NCI-H128 (cell line): ENCODE measurements around the gene FAM200C.
"Not testable (repeated sequence)": the region's sequence is repeated elsewhere in the genome, so short reads cannot be mapped to it uniquely, and the experiment has no call there.

Experiments used
- DNase-seq: peaks from one replicate; lab custom pipeline; 2025; ENCODE audit not compliant: unreplicated experiment; lab: John Stamatoyannopoulos, UW

FAM200C gene

DNA sequence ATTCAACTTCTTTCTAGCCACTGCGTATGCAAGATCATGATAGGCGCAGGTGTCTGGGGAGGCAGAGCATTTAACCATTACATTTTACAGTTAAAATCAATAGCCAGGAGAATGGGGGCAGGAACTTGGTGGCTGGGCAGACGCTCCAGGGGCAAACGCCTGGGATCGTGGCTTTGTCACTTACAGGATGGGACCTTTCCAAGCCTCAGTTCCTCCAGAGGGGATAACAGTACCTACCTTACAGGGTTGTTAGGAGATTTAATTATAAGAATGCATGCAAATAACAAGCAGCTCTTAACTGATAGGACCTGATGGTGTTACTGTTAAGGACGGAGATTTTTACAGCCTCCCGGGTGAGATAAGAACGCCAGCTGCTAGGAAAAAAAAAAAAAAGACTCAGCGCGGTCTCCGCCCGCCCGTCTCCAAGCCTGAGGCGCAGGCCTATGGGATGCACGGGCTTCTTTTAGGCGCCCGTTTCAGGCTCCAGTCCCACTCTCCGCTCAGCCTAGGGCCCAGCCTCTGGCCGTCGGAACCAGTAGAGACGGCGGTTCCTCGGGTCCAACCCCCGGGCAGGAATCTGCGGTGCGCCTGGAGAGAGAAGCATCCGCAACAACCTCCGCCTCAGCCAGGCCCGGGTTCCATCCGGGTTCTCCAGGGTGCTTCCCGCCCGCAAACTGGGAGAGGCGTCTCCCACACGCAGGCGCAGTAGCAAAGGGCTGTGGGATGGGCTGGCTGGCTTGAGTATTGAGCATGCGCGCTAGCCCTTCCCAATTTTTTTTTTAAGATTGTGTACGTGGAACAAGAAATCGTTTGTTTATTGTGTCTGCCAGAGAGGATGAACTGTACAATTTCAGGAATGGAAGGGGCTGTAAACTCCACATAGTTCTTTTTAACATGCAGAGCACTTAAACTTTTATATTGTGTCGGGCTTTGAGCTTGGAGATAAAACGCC lies at the start of gene FAM200C:
TSS of gene FAM200C (minus strand) at position 653 of the 952 bp plus-strand sequence. CDS start 4,564 bp downstream, outside the sequence.
- DNase-seq, result peak; percentile 72

DNA sequence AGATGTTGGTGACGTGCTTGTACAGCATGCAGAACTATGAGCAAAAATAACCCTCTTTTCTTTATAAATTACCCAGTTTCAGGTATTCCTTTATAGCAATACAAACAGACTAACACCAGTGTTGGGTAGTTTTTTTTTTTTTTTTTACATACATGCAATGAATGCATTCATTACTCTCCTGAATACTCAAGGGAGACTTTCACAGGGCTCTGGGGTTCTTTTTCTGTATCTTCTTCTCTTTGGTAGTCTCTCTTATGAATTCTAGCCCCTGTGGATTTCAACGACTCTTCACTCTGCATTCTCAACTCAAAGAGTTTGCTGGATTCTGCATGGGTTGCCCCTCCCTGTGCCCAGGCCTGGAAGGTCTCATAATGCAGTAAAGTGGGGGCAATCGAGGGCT lies 49.6 kb upstream of the FAM200C start:
- DNase-seq, result no peak

DNA sequence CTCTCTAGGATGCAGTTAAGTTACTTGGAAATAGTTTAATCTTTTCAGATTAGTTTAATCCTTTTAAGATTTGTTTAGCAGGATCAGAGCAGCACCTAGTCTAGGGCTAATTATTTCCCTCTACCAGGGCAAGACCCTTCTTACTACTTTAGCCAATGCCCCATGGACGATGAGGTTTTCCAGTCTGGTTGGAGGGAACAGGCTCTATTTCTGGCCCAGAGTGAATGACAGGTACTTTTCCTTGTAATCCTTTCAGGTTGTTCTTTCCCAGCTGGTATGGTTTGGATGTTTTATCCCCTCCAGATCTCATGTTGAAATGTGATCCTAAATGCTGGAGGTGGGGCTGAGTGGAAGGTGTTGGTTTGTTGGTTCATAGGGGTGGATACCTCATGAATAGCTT lies 49.0 kb upstream of the FAM200C start:
- DNase-seq, result no peak

GRCh38 chr5:160445751-160446150 lies 45.9 kb upstream of the FAM200C start:
- no peak for DNase-seq

- DNase-seq, result no peak
Measured at GRCh38 chr5:160445132-160445531, 45.3 kb upstream of the FAM200C start.

GRCh38 chr5:160444407-160444806 lies 44.6 kb upstream of the FAM200C start:
- DNase-seq, result no peak

- no peak for DNase-seq
Measured at GRCh38 chr5:160442824-160443431, 43.1 kb upstream of the FAM200C start.

- no peak for DNase-seq
Measured at GRCh38 chr5:160441311-160441781, 41.5 kb upstream of the FAM200C start.

GRCh38 chr5:160439205-160439600 lies 39.3 kb upstream of the FAM200C start:
- DNase-seq, result peak; percentile 40

- no peak for DNase-seq
Measured at GRCh38 chr5:160438316-160439204, 38.7 kb upstream of the FAM200C start.

DNA sequence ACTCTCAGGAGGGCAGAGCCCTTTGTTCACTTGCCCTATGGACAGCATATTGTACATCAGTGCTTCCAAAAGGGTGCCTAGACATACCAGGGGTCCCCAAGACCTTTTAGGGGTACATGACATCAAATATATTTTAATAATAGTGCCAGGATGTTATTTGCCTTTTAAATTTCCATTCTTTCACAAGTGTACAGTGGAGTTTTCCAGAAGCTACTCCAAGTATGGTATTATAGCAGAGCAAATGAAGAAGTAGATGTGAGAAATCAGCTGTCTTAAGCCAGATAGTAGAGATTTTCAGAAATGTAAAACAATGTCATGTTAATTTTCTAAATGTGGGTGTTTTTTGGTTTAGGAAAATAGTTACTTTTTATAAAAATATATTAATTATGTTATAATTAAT lies 37.4 kb upstream of the FAM200C start:
- no peak for DNase-seq

GRCh38 chr5:160436661-160437060 lies 36.8 kb upstream of the FAM200C start:
- not testable (repeated sequence) for DNase-seq

DNA sequence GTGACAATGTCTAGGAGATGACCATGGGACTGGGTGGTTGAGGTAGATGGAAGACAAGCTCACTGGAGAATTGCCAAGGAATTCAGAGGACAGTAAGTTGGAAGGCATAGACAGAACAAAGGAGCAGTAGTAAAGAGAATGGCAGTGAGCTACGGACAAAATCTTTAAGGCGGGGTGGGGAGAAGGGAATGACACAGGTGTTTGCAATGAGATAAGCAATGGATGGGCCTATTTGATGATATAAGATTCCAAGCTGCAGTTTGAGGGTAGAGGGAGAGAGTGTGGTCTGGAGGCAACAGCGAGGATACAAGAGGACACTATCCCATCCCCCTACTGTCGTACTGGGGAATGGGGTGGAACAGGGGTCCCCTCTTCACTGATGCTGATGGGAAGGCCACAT lies 36.2 kb upstream of the FAM200C start:
- DNase-seq, result no peak

GRCh38 chr5:160435532-160435931 lies 35.7 kb upstream of the FAM200C start:
- DNase-seq, result no peak

DNA sequence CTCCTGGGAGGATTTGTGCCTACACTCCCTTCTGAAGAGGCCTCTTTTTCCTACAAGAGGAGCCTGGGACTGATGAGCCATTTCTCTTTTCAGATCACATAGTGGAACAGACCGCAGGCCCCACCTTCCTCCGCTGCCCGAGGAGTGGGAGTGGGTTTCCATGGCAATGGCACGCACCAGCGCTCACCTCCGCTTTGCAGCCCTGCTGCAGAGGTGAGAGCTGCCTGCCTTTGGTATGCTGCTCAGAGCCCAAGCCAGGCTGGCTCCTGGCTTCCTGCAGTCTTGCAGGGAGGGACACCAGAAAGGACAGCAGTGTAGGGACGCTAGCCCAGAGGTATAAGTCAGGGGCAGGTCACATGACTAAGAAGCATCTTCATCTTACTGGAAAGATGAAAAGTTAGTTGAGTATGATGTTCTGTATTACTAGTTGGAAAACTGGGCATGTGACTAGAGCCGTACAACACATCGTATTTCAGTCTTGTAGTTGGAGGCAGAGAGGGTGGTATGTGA lies 34.2 kb upstream of the FAM200C start:
- peak; percentile 40 for DNase-seq

DNA sequence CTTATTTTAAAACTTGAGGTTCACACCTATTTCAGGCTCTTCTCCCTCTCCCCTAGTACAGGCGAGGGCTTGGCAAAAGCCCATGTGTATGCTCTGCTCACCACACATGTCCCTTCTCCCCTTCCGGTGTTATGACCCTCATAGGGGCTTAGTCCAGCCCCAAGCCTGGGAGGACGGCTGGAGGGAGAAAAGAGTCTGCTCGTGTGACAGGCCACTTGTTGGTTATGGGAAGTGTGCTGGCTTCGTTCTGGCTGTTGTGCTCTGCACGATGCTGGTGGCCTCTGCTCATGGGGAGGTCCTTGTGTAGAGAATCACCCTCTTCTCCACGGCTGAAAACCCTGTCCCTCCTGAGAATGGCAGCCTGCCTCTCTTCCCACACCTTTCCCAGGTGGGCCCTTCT lies 32.9 kb upstream of the FAM200C start:
- DNase-seq, result no peak

GRCh38 chr5:160432196-160432595 lies 32.3 kb upstream of the FAM200C start:
- no peak for DNase-seq

GRCh38 chr5:160427607-160428006 lies 27.8 kb upstream of the FAM200C start:
- no peak for DNase-seq

GRCh38 chr5:160423099-160423498 lies 23.2 kb upstream of the FAM200C start:
- DNase-seq, result peak; percentile 18

DNA sequence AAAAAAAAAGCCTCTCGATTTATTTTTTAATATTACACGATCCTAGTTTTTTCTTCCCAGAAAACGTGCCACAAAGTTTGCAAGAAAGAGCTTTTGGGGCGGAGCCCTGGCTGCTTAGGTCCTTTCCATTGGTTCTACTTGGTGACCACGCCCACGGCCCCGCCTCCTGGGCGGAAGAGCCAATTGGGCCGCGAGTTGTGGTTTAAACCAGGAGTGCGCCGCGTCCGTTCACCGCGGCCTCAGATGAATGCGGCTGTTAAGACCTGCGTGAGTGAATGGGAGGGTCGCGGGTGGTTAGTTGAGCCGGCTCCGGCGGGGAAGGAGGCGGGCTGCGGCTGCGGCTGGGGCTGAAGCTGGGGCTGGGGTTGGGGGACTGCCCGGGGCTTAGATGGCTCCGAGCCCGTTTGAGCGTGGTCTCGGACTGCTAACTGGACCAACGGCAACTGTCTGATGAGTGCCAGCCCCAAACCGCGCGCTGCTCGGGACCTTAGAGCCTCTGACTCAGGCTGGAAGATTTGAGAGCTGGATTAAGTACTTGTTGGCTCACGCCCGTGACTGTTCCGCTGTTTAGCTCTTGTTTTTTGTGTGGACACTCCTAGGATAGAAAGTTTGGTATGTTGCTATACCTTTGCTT lies 21.9 kb upstream of the FAM200C start, which contains the start of gene PTTG1:
TSS of gene PTTG1 (plus strand) at position 231 of the 634 bp plus-strand sequence. CDS start 458 bp downstream, outside the sequence.
- peak; percentile 90 for DNase-seq

DNA sequence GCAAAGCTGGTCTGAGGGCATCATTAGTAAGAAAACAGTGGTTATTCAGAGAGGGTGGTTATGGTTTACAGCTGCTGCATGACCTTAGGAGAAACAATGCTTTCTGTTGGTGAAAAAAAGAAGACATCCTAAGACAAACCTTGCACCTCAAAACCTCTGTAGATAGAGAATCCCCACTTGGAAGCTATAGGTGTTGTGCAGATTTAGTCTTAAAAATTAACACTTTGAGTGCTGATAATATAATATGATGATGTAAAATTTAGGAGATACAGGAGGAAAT lies 20.4 kb upstream of the FAM200C start:
- DNase-seq, result no peak
